Heart left ventricle (tissue), 13 donors: ENCODE measurements around the gene ORAI2.

Source experiments
- CTCF ChIP-seq, 12 donors: fragments of 200-600 bp; sonication (generic) in 4 of 12; IDR thresholded peaks; one replicate each; pipeline versions ENCODE4 v1.5.0 to v1.8.0; 2018 to 2022; ENCODE audit warnings: antibody characterized with exemption in 12 of 12, mild to moderate bottlenecking in 5 of 12
- POLR2A ChIP-seq, 2 donors: fragments of 450-650 bp; IDR thresholded peaks; one replicate each; pipeline ENCODE4 v1.6.1; 2017; ENCODE audit warnings: antibody characterized with exemption in 2 of 2, mild to moderate bottlenecking in 2 of 2, moderate library complexity in 2 of 2
- donor health status: ischemic (EF 13 %, LVEDD 7.1; RV severe dilation, severe dysfunction).
- donor health status: DM: no; HTN: yes; CAD: no.
- donor health status: DM: no; HTN: no; CAD: no.
- donor health status: ischemic (EF 25% LVEDD 6.9; RV normal size, moderate dysfunction).
- donor health status: ischemic (EF 25% LVEDD 5.7; RV mildly dilated, moderate dysfunction).
- donor health status: ischemic (EF 35%, LVEDD 5.7; RV mildly dilated, moderate dysfunction).
- donor health status: nonischemic (EF 11% LVEDD 7.7; RV severe dilation, severe dysfunction).
- donor health status: DM: yes; HTN: yes; CAD: no.
- donor health status: PGD.
- donor health status: ischemic (EF 29% LVEDD 5.4; RV normal size, mild dysfunction).
- donor health status: nonischemic (EF 23%, LVEDD 6.1; RV moderate dilation, normal function).

DNA sequence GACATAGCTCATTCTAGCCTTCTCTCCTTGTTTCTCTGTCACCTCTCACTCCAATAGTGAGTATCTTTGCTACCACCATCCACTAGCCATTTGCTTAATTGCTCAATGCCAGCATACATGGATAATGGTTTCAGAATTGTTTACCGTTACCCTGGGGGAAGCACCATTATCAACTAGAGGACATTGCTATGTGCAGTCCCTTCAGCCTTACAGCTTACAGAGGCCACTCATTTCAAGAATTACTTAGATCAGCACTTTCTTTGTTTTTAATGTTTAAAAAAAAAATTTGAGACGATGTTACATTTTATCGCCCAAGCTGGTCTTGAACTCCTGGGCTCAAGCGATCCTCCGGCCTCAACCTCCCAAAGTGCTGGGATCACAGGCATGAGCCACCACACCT, 14.8 kb upstream of the ORAI2 start:
- TF ChIP-seq CTCF (IDR thresholded peaks at IDR 0.05) (no peak), POLR2A (IDR thresholded peaks at IDR 0.05) (no peak)
